GM10266 (cell line): ENCODE results near the gene ERAP2.

Source experiments
- DNase-seq: peaks from one replicate; pipeline ENCODE4 v3.0.0; 2012; ENCODE audit errors: extremely low spot score
- TF ChIP-seq, protein P1 (sequence below): IDR thresholded peaks from 2 replicates; pipeline ENCODE4 v1.5.1; 2012; ENCODE audit warnings: mild to moderate bottlenecking, low read depth; ENCODE audit not compliant: control insufficient read depth, insufficient read depth; ENCODE audit errors: missing control alignments

ERAP2 gene

DNA sequence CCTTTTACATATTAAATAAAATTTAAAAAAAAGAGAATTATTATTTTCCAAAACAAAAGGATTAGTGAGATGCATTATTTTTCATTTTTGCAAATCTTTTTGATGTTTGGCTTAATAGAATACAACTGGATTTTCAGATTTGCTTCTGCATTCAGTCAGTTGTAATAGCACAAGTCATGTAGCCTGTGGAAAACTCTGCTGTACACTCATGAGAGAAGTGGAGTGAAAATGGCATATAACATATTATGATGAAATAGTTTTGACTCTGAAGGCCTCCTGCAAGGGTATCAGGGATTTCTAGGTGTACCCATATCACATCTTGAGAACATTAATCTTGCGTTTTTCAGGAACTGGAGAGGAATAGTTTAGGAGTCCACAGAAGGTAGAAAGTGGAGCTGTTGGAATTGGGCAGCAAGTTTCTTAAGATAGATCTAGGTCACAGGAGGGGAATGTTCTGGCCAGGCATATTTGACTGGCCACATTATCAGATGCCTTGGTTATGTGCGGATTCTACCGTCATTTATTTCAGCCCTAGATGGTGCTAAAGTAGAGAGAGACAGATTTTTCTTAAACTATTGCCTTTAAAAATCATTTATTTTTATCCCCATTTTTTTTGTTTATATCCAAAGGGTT is 75.9 kb downstream of the ERAP2 start:
- DNase-seq, result no peak
- TF ChIP-seq, protein P1, sequence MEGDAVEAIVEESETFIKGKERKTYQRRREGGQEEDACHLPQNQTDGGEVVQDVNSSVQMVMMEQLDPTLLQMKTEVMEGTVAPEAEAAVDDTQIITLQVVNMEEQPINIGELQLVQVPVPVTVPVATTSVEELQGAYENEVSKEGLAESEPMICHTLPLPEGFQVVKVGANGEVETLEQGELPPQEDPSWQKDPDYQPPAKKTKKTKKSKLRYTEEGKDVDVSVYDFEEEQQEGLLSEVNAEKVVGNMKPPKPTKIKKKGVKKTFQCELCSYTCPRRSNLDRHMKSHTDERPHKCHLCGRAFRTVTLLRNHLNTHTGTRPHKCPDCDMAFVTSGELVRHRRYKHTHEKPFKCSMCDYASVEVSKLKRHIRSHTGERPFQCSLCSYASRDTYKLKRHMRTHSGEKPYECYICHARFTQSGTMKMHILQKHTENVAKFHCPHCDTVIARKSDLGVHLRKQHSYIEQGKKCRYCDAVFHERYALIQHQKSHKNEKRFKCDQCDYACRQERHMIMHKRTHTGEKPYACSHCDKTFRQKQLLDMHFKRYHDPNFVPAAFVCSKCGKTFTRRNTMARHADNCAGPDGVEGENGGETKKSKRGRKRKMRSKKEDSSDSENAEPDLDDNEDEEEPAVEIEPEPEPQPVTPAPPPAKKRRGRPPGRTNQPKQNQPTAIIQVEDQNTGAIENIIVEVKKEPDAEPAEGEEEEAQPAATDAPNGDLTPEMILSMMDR, result no peak

DNA sequence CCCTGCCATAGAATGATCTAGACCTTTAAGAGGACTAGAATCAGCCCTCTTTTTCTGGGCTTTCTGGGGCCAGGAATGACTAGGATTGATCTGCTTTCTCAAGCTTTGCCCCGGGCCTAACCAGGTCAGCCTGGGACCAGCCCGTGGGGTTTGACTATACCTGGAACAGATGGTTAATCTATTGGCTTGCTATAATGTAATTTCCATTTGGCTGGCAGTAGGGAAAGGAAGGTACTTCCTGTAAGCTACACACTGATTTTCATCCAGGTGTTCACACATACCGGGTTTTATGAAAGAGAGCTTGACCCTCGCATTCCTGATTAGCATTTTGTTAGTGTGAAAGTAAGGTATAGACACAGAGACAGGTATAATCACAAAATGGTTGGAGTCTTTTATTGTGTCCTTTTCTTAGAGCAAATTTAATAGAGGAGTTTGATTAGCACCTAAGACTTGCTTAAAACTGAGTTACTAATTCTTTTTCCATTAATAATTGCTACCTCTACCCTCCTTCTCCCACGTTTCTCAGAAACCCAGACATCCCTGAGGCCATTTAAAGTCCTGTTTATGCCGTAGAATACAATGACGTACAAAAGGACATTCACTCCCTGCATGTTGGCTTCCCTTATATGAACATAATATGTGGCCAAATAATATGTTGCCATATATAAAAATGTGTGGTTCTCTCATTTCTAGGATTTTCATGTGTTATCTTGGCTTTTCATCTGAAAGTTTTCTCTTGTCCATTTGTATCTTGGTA is 76.9 kb downstream of the ERAP2 start:
- DNase-seq, result no peak
- TF ChIP-seq, protein P1, result no peak

DNA sequence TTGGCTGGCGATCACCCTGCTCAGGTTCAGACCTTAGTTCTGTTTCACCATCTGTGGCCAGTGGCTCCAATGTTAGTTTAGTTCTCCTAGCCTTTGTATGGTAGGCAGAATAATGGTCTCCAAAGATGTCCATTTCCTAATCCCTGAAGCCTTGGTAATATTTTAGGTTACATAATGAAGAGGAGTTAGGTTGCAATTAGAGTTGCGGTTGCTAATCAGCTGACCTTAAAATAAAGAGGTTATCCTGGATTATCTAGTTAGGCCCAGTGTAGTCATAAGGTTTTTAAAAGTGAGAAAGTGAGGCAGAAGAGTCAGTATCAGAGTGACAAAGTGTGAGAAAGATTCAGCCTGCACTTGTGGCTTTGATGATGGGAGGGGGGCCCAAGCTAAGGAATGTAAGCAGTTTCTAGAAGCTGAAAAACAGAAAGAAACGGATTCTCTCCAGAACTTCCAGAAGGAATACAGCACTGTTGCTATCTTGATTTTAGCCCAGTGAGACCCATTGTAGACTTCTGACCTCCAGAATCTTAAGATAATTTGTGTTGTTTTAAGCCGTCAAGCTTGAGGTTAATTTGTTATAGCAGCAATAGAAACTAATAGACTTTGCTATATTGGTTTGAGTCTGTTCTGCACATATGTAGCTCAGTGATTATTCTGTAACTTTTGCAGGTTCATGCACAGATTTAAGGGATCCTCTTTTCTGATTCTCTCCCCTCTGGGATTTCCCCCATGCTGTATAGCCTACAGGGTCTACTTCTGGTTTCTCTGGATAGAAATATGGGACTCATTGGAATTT is 81.2 kb downstream of the ERAP2 start:
- peak; percentile 11 for DNase-seq
- TF ChIP-seq, protein P1, result no peak

DNA sequence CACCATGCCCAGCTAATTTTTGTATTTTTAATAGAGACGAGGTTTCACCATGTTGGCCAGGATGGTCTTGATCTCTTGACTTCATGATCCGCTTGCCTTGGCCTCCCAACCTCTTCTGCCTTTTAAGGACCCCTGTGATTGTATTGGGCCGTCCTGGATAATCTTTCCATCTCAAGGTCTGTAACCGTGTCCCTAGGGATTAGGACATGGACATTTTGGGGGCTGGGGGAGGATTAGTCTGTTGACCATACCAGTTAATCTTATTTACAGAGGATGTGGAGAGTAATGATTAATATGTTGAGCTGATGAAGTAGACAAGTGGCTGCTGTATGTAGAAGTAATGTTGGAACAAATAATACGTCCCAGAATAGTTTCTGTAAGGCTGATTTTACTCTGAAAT is 82.7 kb downstream of the ERAP2 start:
- no peak for DNase-seq
- TF ChIP-seq, protein P1, result no peak

DNA sequence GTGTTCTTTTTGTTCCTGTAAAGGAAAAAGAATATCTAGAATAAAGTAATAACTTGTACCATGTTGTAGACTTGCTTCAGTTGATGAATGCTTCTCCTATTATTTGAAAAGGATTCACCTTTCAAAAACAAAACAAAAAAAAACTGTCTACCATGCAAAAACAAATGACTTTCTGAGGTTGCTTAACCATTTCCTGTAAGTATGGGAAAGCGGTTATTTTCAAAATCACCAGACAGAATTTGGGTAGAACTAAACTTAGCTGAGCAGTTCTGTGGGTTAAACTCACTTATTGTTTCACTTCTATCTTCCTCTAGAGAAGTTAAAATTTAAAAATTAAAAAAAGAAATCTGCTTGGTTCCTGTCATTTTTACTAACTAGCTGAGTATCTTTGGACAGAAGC is 84.8 kb downstream of the ERAP2 start:
- TF ChIP-seq, protein P1, result no peak
- DNase-seq, result peak; percentile 43

DNA sequence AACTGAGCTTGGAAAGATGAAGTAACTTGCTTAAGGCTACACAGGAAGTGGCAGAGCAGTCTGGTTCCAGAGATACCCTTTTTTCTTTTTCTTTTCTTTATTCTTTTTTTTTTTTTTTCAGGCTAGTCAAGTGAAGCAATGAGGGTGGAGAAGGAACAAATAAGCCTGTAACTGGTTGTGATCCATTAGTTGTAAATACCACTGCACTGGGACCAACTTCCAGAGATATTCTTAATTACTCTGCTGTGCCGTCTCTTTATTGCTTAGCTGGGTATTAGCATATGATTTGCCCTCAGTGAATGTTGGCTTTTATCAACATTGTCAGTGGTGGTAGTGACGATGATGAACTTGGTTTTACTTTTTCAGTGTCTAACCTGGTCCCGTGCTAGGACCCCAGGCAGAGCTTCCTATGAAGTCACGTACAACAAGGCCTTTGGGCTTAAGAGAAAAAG is 86.3 kb downstream of the ERAP2 start:
- TF ChIP-seq, protein P1, result no peak
- no peak for DNase-seq
